Activated CD8-positive, alpha-beta T cell treated with anti-CD3 and anti-CD28 coated beads for 36 hours (primary cell): ENCODE results near the gene MRPL22. TPM values are rescaled to one million over a fixed set of nuclear protein-coding genes. Genes with fewer than 3 reads are reported as not detected.
"Not testable (repeated sequence)": the region's sequence is repeated elsewhere in the genome, so short reads cannot be mapped to it uniquely, and the experiment has no call there.

Experiments
- ATAC-seq: fragments of 200-7000 bp; cut with Tn5 transposase; one replicate; pipeline ENCODE4 v1.10.0; 2021; ENCODE audit warnings: mild to moderate bottlenecking, moderate library complexity
- CTCF ChIA-PET: fragments of 350-600 bp; sonication (Branson Sonifier 250); formaldehyde crosslinking; loops from one replicate; lab custom pipeline; 2021; ENCODE audit warnings: antibody characterized with exemption; lab: Charles Lee
- POLR2A ChIA-PET: fragments of 350-600 bp; sonication (Branson Sonifier 250); formaldehyde crosslinking; loops from one replicate; lab custom pipeline; 2021; ENCODE audit warnings: antibody characterized with exemption; lab: Charles Lee
- DNase-seq: peaks from one replicate; pipeline ENCODE4 v3.0.0-alpha.2; 2020
- H3K27ac Mint-ChIP-seq: one replicate; pipeline ENCODE4 v1.8.0; 2021; ENCODE audit warnings: mild to moderate bottlenecking, mixed read lengths
- H3K27me3 Mint-ChIP-seq: one replicate; pipeline ENCODE4 v1.8.0; 2021; ENCODE audit warnings: mixed read lengths
- H3K36me3 Mint-ChIP-seq: one replicate; pipeline ENCODE4 v1.8.0; 2021; ENCODE audit warnings: low read depth, mixed read lengths
- H3K4me1 Mint-ChIP-seq: one replicate; pipeline ENCODE4 v1.8.0; 2021; ENCODE audit warnings: low read depth, mixed read lengths
- H3K4me3 Mint-ChIP-seq: one replicate; pipeline ENCODE4 v1.8.0; 2021; ENCODE audit warnings: mild to moderate bottlenecking, moderate library complexity, mixed read lengths
- H3K9me3 Mint-ChIP-seq: one replicate; pipeline ENCODE4 v1.8.0; 2021; ENCODE audit warnings: mixed read lengths
- intact Hi-C: fragments of 100-400 bp; cut with micrococcal nuclease; formaldehyde crosslinking; loops from one replicate; pipeline ENCODE4 v1.10.0; 2022
- total RNA-seq, 2 experiments: library from RNA; stranded (reverse); gene quantifications; one replicate each; pipeline ENCODE4 v1.2.3, GENCODE V29; 2021
- TF ChIP-seq, protein P1 (sequence below): fragments of 200-600 bp; IDR thresholded peaks from one replicate; pipeline ENCODE4 v1.8.0; 2022; ENCODE audit warnings: antibody characterized with exemption, mild to moderate bottlenecking

MRPL22 gene
- total RNA-seq, 2 experiments from 2014 or later, result 80.4 to 84.7 TPM

GRCh38 chr5:154999865-155000264 lies 59.0 kb downstream of the MRPL22 start:
- ATAC-seq (no peak), DNase-seq (no peak)
- Mint-ChIP-seq H3K4me3 (no peak overlapping the region), H3K27me3 (peaks cover 9% of the 10 kb centered on the region), H3K4me1 (no peaks in the 10 kb centered on the region), H3K9me3 (peaks cover 1% of the 10 kb centered on the region), H3K27ac (no peak overlapping the region), H3K36me3 (no peaks in the 10 kb centered on the region)
- POLR2A ChIA-PET, result no interaction called here
- TF ChIP-seq, protein P1, sequence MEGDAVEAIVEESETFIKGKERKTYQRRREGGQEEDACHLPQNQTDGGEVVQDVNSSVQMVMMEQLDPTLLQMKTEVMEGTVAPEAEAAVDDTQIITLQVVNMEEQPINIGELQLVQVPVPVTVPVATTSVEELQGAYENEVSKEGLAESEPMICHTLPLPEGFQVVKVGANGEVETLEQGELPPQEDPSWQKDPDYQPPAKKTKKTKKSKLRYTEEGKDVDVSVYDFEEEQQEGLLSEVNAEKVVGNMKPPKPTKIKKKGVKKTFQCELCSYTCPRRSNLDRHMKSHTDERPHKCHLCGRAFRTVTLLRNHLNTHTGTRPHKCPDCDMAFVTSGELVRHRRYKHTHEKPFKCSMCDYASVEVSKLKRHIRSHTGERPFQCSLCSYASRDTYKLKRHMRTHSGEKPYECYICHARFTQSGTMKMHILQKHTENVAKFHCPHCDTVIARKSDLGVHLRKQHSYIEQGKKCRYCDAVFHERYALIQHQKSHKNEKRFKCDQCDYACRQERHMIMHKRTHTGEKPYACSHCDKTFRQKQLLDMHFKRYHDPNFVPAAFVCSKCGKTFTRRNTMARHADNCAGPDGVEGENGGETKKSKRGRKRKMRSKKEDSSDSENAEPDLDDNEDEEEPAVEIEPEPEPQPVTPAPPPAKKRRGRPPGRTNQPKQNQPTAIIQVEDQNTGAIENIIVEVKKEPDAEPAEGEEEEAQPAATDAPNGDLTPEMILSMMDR, result no peak
- CTCF ChIA-PET, result interaction anchor here (0.6 kb wide), 1 partner anchor 13 kb away, joined by 3 read pairs; no protein-coding TSS in a partner anchor
- intact Hi-C loops, result no loop called here

GRCh38 chr5:155001523-155001922 lies 60.6 kb downstream of the MRPL22 start:
- TF ChIP-seq, protein P1, result no peak
- peaks cover 11% of the 10 kb centered on the region for H3K27me3 Mint-ChIP-seq
- no peak overlapping the region for H3K4me3 Mint-ChIP-seq
- intact Hi-C loops, result no loop called here
- ChIA-PET POLR2A (no interaction called here), CTCF (no interaction called here)
- no peak for DNase-seq
- peaks cover 1% of the 10 kb centered on the region for H3K9me3 Mint-ChIP-seq
- H3K36me3 Mint-ChIP-seq, result no peaks in the 10 kb centered on the region
- ATAC-seq, result no peak
- H3K4me1 Mint-ChIP-seq, result no peaks in the 10 kb centered on the region
- no peak overlapping the region for H3K27ac Mint-ChIP-seq

DNA sequence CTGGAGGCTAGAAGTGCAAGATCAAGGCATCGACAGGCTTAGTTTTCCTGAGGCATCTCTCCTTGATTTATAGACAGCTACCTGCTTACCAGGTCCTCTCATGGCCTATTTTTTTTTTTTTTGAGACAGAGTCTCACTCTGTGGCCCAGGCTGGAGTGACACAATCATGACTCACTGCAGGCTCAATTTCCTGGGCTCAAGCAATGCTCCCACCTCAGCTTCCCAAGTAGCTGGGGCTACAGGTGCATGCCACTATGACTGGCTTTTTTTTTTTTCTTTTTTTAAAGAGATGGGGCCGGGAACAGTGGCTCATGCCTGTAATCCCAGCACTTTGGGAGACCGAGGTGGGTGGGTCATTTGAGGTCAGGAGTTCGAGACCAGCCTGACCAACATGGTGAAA lies 61.8 kb downstream of the MRPL22 start:
- H3K36me3 Mint-ChIP-seq, POLR2A ChIA-PET, H3K4me1 Mint-ChIP-seq, intact Hi-C loops, CTCF ChIA-PET, H3K9me3 Mint-ChIP-seq, H3K27ac Mint-ChIP-seq, ATAC-seq, H3K4me3 Mint-ChIP-seq, DNase-seq: not testable (repeated sequence)
- H3K27me3 Mint-ChIP-seq, result peaks cover 16% of the 10 kb centered on the region

- H3K27ac Mint-ChIP-seq, result no peak overlapping the region
- TF ChIP-seq, protein P1, result peak; percentile 29
- H3K9me3 Mint-ChIP-seq, result no peaks in the 10 kb centered on the region
- ChIA-PET CTCF (interaction anchor here (0.6 to 2.9 kb wide), 5 partner anchors 16 to 62 kb away, joined by 3 to 16 read pairs (median 3); no protein-coding TSS in a partner anchor), POLR2A (no interaction called here)
- ATAC-seq (no peak), DNase-seq (peak; percentile 49)
- H3K4me3 Mint-ChIP-seq, result no peak overlapping the region
- intact Hi-C loops, result no loop called here
- no peaks in the 10 kb centered on the region for H3K4me1 Mint-ChIP-seq
- no peaks in the 10 kb centered on the region for H3K36me3 Mint-ChIP-seq
- H3K27me3 Mint-ChIP-seq, result peaks cover 12% of the 10 kb centered on the region
These were observed 63.4 kb downstream of the MRPL22 start for GRCh38 chr5:155004138-155004744.

- H3K4me1 Mint-ChIP-seq, H3K4me3 Mint-ChIP-seq, H3K9me3 Mint-ChIP-seq, POLR2A ChIA-PET, DNase-seq, intact Hi-C loops, ATAC-seq, H3K27ac Mint-ChIP-seq, H3K36me3 Mint-ChIP-seq, CTCF ChIA-PET: not testable (repeated sequence)
- H3K27me3 Mint-ChIP-seq, result peaks cover 12% of the 10 kb centered on the region
These were observed 65.4 kb downstream of the MRPL22 start for GRCh38 chr5:155006265-155006664.

- TF ChIP-seq, protein P1, result no peak
These were observed 67.8 kb downstream of the MRPL22 start for GRCh38 chr5:155008669-155009068.

More at GRCh38 chr5:155008669-155009068, 67.8 kb downstream of the MRPL22 start:
- Mint-ChIP-seq H3K36me3 (no peaks in the 10 kb centered on the region), H3K4me1 (no peaks in the 10 kb centered on the region), H3K27ac (no peak overlapping the region), H3K4me3 (no peak overlapping the region), H3K27me3 (peaks cover 19% of the 10 kb centered on the region), H3K9me3 (no peaks in the 10 kb centered on the region)
- no peak for DNase-seq
- intact Hi-C loops, result no loop called here
- ATAC-seq, result no peak
- CTCF ChIA-PET, result no interaction called here
- POLR2A ChIA-PET, result no interaction called here
